Measurements from ENCODE around the gene WDR88. TPM values are rescaled to one million over a fixed set of nuclear protein-coding genes. Genes with fewer than 3 reads are reported as not detected.

WDR88 gene
- total RNA-seq, 1 donor: not detected

- H3K4me3 ChIP-seq (ENCODE audit: low read length): peak overlapping the region; percentile 29
- peaks cover 10% of the 10 kb centered on the region for H3K27me3 ChIP-seq (ENCODE audit: insufficient read depth, low read length)
- H3K4me1 ChIP-seq (ENCODE audit: insufficient read depth, low read length): peaks cover 28% of the 10 kb centered on the region
- no peaks in the 10 kb centered on the region for H3K9me3 ChIP-seq (ENCODE audit: low read depth, low read length)
Observed at GRCh38 chr19:33194886-33195644, 63.2 kb downstream of the WDR88 start.

DNA sequence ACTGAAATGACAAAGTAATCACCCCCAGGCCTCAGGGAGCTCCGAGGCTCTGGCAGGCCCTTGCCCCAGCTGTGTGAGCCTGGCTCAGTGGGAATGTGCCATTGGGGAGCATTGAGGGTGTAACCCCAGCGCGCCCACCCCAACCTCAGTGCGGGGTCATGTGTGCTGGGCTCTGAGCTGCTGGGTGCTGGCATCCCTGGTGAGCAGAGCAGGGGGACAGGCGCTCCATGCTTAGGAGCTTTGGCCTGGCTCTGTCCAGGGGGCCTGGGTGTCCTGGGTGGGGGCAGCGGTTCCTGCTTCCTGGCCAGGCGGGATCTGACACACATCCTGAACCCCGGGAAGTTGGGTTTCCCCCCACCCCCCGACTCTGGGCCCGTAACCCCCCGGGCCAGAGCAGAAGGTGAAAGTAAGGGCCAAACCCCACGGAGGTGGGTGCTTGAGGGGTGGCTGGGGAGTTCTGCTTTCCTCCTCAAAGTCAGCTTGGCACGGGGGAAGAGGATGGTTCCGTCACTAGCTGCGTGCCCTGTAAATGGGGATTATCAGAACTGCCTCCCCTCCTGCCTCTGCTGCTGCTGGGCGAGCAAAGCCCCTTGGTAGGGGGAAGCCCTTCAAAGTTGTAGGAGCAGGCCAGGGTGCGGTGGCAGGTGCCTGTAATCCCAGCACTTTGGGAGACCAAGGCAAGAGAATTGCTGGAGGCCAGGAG, 63.9 kb downstream of the WDR88 start:
- Histone ChIP-seq H3K9me3 (ENCODE audit: low read depth, low read length) (no peaks in the 10 kb centered on the region), H3K4me1 (ENCODE audit: insufficient read depth, low read length) (peaks cover 35% of the 10 kb centered on the region), H3K4me3 (ENCODE audit: low read length) (no peak overlapping the region), H3K27me3 (ENCODE audit: insufficient read depth, low read length) (peaks cover 10% of the 10 kb centered on the region)

GRCh38 chr19:33196446-33197193, 64.7 kb downstream of the WDR88 start:
- H3K4me3 ChIP-seq (ENCODE audit: low read length): no peak overlapping the region
- H3K4me1 ChIP-seq (ENCODE audit: insufficient read depth, low read length): peaks cover 35% of the 10 kb centered on the region
- H3K9me3 ChIP-seq (ENCODE audit: low read depth, low read length): no peaks in the 10 kb centered on the region
- H3K27me3 ChIP-seq (ENCODE audit: insufficient read depth, low read length): peaks cover 10% of the 10 kb centered on the region

GRCh38 chr19:33197591-33198000, 65.7 kb downstream of the WDR88 start:
- H3K4me3 ChIP-seq (ENCODE audit: low read length): no peak overlapping the region
- peaks cover 35% of the 10 kb centered on the region for H3K4me1 ChIP-seq (ENCODE audit: insufficient read depth, low read length)
- H3K9me3 ChIP-seq (ENCODE audit: low read depth, low read length): no peaks in the 10 kb centered on the region
- H3K27me3 ChIP-seq (ENCODE audit: insufficient read depth, low read length): peaks cover 7% of the 10 kb centered on the region

DNA sequence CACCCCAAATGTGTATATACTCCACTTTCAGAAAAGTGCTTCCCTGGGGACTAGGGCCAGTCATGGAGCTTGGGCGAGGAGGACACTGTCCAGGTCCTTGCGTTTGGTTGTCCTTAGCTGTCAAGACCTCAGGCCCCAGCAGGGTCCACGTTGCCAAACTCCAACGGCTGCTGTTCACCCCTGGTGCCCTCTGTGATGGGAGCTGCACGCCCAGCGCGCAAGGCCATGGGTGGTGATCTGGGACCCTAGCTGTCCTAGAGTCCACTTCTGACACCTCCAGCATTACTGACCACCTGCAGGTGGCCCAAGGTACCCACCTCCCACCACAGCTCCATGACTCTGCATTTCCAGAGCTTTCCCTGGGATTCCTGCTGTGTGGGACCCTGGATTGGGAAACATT, 66.3 kb downstream of the WDR88 start:
- H3K9me3 ChIP-seq (ENCODE audit: low read depth, low read length): no peaks in the 10 kb centered on the region
- H3K27me3 ChIP-seq (ENCODE audit: insufficient read depth, low read length): peaks cover 5% of the 10 kb centered on the region
- H3K4me1 ChIP-seq (ENCODE audit: insufficient read depth, low read length): peaks cover 35% of the 10 kb centered on the region
- H3K4me3 ChIP-seq (ENCODE audit: low read length): no peak overlapping the region

DNA sequence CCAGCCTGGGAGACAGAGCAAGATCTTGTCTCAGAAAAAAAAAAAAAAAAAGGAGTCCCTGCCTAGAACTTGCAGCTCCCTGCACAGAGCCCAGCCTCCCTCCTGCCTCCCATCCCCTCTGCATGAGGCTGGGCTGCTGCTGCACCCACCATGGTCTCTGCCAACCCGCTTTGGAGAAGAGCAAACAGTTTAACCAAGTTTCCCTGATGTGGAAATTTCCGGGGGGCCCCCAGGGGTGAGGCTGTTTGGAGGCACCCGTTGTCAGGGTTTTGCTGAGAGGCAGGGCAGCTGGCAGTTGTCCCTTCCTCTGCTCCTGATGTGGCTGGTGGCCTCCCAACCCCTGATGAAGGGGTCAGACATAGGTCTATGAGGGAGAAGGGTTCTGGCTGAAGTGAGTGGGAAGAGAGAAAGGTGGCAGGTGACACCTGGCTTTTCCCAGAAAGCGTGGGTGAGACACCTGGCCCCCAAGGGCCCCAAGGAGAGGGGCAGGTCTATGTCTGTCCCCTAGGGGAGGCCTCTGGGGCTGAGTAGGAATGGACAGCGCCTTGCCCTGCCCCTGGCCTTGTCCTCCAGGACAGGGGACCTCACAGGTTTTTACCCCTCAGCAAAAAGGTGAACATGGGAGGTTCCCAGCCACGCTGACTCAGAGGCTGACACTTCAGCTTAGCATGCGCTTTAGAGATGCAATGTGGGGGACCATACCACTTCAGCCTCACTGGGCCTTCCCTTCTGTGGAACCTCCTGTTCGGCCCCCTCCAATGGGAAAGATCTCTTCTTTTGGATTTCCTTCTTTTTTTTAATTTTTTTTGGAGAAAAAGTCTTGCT, 67.7 kb downstream of the WDR88 start:
- Histone ChIP-seq H3K4me1 (ENCODE audit: insufficient read depth, low read length) (peaks cover 29% of the 10 kb centered on the region), H3K27me3 (ENCODE audit: insufficient read depth, low read length) (no peaks in the 10 kb centered on the region), H3K9me3 (ENCODE audit: low read depth, low read length) (no peaks in the 10 kb centered on the region), H3K4me3 (ENCODE audit: low read length) (no peak overlapping the region)

DNA sequence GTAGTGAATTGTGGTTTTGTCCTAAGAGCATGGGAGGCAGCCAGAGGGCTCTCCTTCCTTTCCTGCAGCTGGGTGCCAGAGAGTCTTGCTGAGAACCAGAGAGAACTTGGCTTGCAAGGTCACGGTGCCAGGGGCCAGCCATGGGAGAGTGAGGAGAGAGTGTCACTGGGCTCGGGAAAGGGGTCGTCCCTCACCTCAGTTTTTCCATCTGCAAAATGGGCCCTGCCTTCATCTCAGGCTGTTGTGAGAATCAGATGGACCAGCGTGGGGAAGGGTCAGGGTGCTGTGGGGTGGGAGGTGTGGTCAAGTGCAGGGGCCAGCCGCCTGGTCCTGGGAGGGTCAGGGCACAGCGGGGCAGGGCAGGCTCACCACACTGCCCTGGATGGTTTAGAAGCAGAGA, 69.6 kb downstream of the WDR88 start:
- H3K4me3 ChIP-seq (ENCODE audit: low read length): no peak overlapping the region
- peaks cover 19% of the 10 kb centered on the region for H3K4me1 ChIP-seq (ENCODE audit: insufficient read depth, low read length)
- H3K27me3 ChIP-seq (ENCODE audit: insufficient read depth, low read length): no peaks in the 10 kb centered on the region
- H3K9me3 ChIP-seq (ENCODE audit: low read depth, low read length): no peaks in the 10 kb centered on the region

DNA sequence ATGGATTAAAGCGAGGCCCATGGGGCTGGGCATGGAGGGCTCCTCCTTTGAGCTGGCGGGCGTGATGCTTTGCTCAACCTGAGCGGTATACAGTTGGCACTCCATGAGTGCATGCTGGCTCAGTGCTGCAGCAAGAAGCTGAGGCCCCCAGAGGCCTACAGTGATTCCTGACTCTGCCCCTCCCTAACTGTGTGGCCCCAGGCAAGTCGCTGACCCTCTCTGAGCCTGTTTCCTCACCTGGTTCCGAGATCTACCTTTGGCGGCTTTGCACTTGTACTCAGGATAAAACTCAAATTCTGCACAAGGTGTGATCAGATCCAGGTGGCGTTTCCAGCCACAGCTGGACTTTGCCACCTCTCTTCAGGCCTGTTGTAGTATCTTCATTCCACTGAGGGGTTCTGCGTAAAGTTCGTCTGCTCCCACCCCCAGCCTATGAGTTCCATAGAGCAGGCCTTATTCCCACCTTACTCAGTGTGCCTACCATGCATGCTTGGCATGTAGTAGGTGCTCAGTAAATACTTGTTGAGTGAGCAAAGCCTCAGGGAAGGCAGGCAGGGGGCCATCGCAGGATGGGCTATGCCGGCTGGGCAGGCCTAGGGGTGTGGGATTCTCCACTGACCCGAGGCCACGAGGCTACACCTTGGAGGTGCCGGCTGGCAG, 70.1 kb downstream of the WDR88 start:
- no peaks in the 10 kb centered on the region for H3K27me3 ChIP-seq (ENCODE audit: insufficient read depth, low read length)

DNA sequence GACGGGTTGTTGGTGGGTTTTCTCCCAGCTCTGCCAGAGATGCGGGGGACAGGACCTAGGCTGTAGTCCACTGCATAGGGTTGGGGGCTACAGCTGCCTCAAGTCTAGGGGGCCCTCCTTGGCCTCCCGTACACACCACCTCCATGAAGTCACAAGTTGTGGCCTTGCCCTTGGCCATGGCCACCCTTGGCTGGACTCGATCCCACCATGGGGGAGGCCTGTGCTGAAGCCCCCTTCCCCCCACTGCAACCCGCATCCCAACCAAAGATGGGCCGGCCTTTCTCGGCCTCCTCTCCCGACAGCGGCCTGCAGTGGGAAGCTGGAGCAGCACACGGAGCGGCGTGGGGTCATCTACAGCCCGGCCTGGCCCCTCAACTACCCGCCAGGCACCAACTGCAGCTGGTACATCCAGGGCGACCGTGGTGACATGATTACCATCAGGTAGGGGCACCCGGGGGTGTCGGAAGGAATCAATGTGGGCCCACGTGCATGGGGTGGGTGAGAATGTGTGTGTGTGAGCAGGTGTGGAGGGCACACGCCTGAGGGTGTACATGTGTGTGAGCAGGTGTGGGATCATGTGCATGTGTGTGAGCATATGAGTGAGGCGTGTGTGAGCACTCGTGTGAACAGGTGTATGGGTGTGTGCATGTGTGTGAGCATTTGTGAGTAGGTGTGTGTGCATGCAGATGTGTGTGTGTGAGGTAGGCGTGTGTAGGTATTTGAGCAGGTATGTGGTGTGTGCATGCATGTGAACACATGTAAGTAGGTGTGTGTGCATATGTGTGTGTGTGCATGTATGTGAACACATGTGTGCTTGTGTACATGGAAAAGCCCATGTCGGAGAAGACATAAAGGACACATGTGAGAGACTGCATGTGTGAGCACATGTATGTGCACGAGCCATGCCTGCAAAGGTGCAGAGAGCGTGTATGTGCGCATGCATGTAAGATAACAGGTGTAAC, 70.9 kb downstream of the WDR88 start:
- H3K4me3 ChIP-seq (ENCODE audit: low read length): no peak overlapping the region
- H3K27me3 ChIP-seq (ENCODE audit: insufficient read depth, low read length): no peaks in the 10 kb centered on the region
- H3K4me1 ChIP-seq (ENCODE audit: insufficient read depth, low read length): peaks cover 19% of the 10 kb centered on the region
- H3K9me3 ChIP-seq (ENCODE audit: low read depth, low read length): no peaks in the 10 kb centered on the region

More for the DNA sequence above, 70.1 kb downstream of the WDR88 start:
- Histone ChIP-seq H3K4me3 (ENCODE audit: low read length) (no peak overlapping the region), H3K9me3 (ENCODE audit: low read depth, low read length) (no peaks in the 10 kb centered on the region), H3K4me1 (ENCODE audit: insufficient read depth, low read length) (peaks cover 19% of the 10 kb centered on the region)

GRCh38 chr19:33203529-33203928, 71.6 kb downstream of the WDR88 start:
- H3K27me3 ChIP-seq (ENCODE audit: insufficient read depth, low read length): no peaks in the 10 kb centered on the region
- H3K4me3 ChIP-seq (ENCODE audit: low read length): no peak overlapping the region
- peaks cover 19% of the 10 kb centered on the region for H3K4me1 ChIP-seq (ENCODE audit: insufficient read depth, low read length)
- H3K9me3 ChIP-seq (ENCODE audit: low read depth, low read length): no peaks in the 10 kb centered on the region

GRCh38 chr19:33204136-33204973, 72.4 kb downstream of the WDR88 start:
- no peak overlapping the region for H3K4me3 ChIP-seq (ENCODE audit: low read length)
- H3K9me3 ChIP-seq (ENCODE audit: low read depth, low read length): no peaks in the 10 kb centered on the region
- no peaks in the 10 kb centered on the region for H3K27me3 ChIP-seq (ENCODE audit: insufficient read depth, low read length)
- H3K4me1 ChIP-seq (ENCODE audit: insufficient read depth, low read length): peaks cover 14% of the 10 kb centered on the region

GRCh38 chr19:33205110-33205509, 73.2 kb downstream of the WDR88 start:
- Histone ChIP-seq H3K4me1 (ENCODE audit: insufficient read depth, low read length) (peaks cover 7% of the 10 kb centered on the region), H3K9me3 (ENCODE audit: low read depth, low read length) (no peaks in the 10 kb centered on the region), H3K4me3 (ENCODE audit: low read length) (no peak overlapping the region), H3K27me3 (ENCODE audit: insufficient read depth, low read length) (no peaks in the 10 kb centered on the region)

Data from mononuclear cell (primary cell).